ENCODE results near the gene IL16.

DNA sequence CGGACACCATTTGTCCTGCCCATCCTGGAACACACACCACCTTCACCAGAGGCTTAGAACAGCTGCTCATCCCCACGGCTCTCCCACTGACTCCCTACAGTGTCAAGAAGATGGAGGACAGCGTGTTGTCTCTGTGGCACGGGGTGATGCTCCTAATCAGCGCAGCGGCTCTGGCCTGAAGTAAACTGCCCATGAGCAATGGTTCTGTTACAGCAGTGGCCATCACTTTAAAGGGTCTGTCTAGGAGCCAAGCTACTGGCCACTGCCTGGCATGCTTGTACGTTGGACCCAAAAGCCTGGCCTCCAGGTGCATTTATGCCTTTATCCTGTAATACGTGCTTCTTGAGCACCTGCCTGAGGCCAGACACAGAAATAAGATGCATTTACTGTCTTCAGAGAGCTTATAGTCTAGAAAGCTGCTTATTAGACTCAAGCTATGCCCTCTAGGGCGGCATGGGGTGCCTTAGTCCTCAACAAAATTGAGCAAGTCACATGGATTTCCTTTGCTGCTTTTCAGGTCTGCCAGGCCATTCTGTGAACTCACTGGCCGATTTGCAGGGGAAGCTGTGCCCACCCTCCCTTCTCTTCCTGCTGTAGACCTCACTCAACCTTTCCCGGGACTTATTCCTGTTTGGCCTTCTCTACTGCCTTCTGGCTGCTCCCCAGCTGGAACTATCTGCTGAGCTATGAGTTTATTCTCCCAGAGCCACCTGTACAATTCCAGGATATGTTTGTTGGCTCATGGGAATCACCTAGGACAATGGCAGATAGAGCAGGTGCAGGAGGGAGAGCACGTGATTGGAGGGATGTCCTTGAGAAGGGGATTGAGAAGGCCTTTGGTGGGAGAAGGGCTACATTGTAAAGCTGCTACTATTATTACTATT, 75.3 kb downstream of the IL16 start:
- no peak for TF ChIP-seq CTCF (IDR thresholded peaks at IDR 0.05)
- TF ChIP-seq POLR2A (IDR thresholded peaks at IDR 0.05), result no peak
